Measurements from ENCODE around the gene SKOR2.

SKOR2 gene

GRCh38 chr18:47253101-47253654 lies 1.7 kb upstream of the SKOR2 start:
- no peak for DNase-seq (ENCODE audit: low spot score)
- TF ChIP-seq CTCF (IDR thresholded peaks at IDR 0.05; ENCODE audit: extremely low read depth, missing control alignments) = no peak

GRCh38 chr18:47250391-47251046 lies 941 bp downstream of the SKOR2 start:
- no peak for DNase-seq (ENCODE audit: low spot score)
- no peak for TF ChIP-seq CTCF (IDR thresholded peaks at IDR 0.05; ENCODE audit: extremely low read depth, missing control alignments)

- no peak for DNase-seq (ENCODE audit: low spot score)
These were observed 2.0 kb downstream of the SKOR2 start for GRCh38 chr18:47249314-47249981.

GRCh38 chr18:47248604-47249313 lies 2.7 kb downstream of the SKOR2 start:
- DNase-seq (ENCODE audit: low spot score) = no peak
- TF ChIP-seq CTCF (IDR thresholded peaks at IDR 0.05; ENCODE audit: extremely low read depth, missing control alignments) = no peak

More at GRCh38 chr18:47249314-47249981, 2.0 kb downstream of the SKOR2 start:
- TF ChIP-seq CTCF (IDR thresholded peaks at IDR 0.05; ENCODE audit: extremely low read depth, missing control alignments) = no peak

- TF ChIP-seq CTCF (IDR thresholded peaks at IDR 0.05; ENCODE audit: extremely low read depth, missing control alignments) = no peak
- DNase-seq (ENCODE audit: low spot score) = no peak
These were observed 3.3 kb downstream of the SKOR2 start for GRCh38 chr18:47248115-47248603.

GRCh38 chr18:47247416-47248114 lies 3.9 kb downstream of the SKOR2 start:
- peak; percentile 7 for TF ChIP-seq CTCF (IDR thresholded peaks at IDR 0.05; ENCODE audit: extremely low read depth, missing control alignments)
- peak; percentile 68 for DNase-seq (ENCODE audit: low spot score)
